HG03442 (cell line): ENCODE measurements around the gene MEIOSIN.

Experiments
- ATAC-seq: cut with Tn5 transposase; IDR thresholded peaks from one replicate; pipeline ENCODE4 v1.9.1; 2021; ENCODE audit warnings: mild to moderate bottlenecking, moderate library complexity; ENCODE audit not compliant: unreplicated experiment

MEIOSIN gene

DNA sequence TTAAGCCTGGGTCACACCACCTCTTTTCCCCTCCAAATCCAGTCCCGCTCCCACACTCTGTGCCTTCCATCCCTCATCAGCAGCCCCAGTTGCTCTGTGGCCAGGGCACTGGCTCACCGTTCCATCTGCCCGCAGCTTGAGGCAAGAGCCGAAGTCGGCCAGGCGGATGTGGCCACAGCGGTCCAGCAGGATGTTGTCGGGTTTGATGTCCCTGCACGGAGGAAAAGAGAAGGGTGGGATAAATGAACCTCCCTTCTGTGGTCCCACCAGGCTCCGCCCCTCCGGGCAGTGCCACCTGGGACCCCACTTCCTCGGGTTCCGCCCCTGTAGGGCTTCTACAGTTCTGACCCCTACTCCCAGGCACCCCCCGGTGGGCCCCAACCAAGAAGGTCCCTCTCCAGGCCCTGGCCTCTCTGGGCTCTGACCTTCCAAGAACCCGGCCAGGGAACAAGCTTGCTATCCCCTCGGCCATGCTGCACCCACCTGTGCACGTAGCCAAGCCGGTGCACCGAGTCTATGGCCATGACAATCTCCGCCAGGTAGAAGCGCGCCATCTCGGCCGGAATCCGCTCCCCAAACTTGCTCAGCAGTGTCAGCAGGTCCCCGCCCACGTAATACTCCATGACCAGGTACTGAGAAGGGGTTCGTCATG, 44.9 kb downstream of the MEIOSIN start:
- no peak for ATAC-seq

- ATAC-seq, result peak; percentile 51
These were observed 46.2 kb downstream of the MEIOSIN start for GRCh38 chr19:45779231-45780145.

DNA sequence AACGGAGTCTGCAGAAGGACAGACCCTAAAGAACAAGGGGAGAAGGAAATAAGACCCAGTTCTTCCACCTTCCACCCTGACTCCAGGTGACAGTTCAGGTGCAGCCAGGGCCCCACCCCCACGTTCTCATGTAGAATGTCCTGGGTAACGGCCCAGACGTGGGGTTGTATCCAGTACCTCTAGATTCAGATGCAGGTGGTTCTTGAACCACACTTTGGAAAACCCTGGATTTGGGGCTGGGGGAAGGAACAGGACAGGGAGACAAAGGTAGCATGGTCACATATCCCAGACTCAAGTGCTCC, 46.9 kb downstream of the MEIOSIN start:
- no peak for ATAC-seq

DNA sequence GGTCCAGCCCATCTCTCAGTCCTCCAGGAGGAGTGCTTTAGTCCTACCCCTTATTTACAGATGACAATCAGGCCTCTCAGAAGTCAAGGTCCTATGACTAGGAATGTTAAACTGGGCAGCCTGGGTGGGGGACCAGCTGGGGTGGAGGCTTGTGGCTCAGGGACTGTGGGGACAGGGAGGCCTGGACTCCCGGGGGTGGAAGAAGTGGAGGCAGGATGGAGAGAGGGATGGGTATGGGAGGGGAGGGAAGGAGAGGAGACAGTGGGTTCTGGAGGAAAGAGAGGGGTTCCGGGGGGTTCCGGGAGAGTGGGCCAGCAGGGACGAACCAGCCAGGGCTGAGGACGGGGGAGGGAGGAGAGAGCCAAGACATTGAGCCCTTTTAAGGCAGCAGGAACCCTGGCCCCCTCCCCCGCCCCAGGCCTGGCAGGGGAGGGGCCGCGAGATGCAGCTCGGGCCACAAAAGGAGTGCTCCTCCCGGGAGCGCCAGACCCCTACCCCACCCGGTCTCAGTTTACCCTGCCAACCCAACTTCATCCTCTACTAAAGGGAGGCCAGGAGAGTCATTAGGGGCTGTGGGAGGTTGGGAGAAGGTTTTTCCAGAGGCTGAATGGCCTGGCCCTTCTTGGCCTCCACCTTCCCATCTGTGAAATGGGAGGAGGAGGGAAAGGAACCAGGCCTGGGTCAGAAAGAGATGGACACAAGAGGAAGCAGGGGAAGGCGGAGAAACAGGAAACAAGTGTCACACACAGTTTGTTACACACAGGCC, 47.4 kb downstream of the MEIOSIN start:
- ATAC-seq, result no peak

- no peak for ATAC-seq
These were observed 48.2 kb downstream of the MEIOSIN start for GRCh38 chr19:45781214-45782161.

GRCh38 chr19:45782162-45782691, 49.0 kb downstream of the MEIOSIN start, which contains the start of gene DMPK:
Gene DMPK (minus strand): TSS chr19:45782490. CDS start chr19:45782352, 138 bp downstream.
- no peak for ATAC-seq

- ATAC-seq, result no peak
These were observed 49.9 kb downstream of the MEIOSIN start for GRCh38 chr19:45782820-45783785.

GRCh38 chr19:45784096-45784495, 50.9 kb downstream of the MEIOSIN start:
- no peak for ATAC-seq

DNA sequence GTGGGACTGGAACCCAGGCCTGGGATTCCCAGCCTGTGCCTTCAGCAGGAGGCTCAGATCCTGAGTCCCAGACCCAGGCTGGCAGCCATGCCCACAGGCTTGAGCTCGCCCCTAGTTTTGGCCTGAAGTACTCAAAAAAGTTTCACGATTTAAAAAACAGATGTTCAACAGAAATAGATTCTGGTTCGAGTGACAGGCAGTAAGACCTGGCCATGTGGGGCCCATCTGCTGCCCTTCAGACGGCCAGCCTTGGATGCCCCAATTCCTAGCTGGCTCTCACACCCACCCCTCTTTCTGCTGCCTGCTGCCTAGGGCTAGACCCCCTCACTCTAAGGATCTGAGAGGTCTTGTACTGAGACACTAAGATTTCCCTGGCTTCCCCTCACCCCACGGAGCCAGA, 51.9 kb downstream of the MEIOSIN start:
- ATAC-seq, result no peak

DNA sequence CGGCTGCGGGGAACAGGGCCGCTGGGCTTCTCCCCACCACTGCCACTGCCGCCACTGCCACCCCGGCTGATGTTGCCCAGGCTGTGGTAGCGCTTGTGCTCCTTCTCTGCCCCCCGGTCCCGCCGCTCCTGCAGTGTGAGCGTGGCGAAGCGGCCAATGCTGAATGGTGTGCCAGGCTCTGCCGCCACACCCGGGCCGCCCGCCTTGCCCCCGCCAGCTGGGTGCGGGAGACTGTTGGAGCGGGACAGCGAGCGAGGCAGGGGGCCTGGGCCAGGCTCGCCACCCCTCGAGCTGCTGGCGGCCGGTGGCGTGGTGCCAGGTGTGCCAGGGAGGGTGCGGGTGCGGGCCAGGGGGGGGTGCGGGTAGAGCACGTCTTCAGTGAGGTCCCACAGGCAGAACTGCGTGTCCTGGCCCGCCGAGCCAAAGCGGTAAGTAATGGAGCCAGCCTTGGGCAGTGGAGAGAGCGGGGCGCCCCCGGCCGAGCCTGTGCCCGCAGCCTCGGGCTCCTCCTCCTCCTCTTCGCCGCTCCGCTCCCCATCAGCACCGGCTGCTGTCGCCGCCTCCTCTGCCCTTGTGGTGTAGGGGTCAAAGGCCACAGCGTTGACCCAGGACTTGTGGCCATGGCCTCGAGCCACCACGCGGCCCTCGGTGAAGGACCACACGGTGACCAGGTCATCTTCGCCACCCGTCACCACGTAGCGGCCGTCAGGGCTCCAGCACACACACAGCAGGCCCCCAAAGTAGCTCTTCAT, 52.7 kb downstream of the MEIOSIN start:
- ATAC-seq, result no peak

GRCh38 chr19:45786533-45786894, 53.3 kb downstream of the MEIOSIN start:
- ATAC-seq, result no peak

DNA sequence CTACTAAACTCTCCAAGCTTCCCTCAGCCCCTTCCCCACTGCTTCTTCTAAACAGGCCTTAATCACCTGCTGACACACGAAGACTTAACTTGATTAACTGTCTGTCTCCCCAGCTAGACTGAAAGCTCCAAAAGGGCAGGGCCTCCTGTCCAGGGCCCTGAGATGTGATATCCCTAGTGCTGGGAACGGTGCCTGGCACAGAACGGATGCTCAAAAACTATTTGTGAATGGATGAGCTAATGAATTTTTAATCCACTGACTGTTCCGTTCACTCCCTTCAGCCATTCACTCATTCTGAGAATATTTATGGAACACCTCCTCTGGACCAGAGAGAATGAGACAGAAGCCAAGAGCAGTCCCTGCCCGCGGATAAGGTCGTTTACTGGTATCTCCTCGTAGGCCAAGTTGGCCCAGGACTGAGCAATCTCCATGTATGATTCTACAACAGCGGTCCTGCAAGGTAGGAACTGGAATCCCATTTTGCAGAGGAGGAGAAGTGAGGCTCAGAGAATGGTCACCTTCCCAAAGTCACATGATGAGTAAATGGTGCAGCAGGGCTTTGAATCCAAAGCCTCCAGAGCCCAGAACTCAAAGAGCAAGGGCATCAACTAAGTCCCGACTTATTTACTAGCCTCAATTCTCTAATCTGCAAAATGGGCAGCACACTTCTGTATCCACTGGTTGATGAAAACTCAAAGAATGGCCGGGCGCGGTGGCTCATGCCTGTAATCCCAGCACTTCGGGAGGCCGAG, 56.0 kb downstream of the MEIOSIN start:
- ATAC-seq, result no peak

DNA sequence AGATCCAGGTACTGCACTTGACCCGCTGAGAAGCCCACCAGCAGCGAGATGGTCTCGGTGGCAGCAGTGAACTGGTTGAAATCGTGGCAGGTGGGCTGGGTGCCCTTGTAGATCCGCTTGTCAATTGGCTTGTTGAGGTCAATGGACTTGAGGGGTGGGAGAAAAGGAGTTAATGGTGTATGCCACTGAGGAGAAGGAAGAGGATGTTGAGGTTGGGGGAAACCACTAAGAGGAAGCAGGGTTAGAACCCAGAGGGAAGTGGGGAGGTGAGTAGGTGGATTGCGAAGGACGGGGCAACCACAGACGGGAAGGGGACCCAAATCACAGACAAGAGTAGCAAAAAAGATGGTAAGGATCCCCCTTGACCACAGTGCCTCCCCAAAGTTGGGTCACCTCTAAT, 57.7 kb downstream of the MEIOSIN start:
- ATAC-seq, result no peak

DNA sequence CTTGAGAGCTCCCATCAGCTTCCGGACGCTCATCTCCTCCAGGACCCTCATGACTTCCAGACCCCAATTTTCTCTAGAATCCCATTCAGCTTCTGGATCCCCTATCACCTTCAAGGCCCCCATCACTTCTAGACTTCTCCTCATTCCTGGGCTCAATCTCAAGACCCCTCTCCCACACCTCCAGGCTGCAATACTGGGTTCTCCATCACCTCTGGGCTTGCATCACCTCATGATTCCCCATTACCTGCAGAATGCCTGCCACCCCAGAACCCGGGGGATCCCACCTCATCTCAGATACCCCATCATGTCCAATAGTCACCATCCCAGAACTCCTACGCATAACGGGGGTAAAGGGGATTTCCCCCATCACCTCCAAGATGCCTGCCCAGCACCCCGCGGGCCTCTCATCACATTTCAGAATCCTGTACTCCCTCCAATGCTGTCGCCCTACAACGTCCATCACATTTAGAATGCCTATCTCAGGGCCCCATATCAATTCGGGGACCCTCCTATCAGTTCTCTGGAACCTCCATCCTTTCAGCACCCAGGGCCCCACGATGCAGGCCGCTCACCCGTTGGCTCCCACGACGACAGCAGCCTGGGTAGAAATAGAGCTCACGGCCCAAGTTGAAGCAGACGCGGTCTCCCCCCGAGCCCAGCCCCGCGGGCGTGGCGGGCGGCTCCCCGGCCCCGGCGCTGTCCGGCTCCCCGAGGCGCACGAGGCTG, 58.7 kb downstream of the MEIOSIN start:
- ATAC-seq, result no peak

GRCh38 chr19:45792470-45793177, 59.4 kb downstream of the MEIOSIN start, which contains the start of gene DMWD:
Gene DMWD (minus strand): TSS chr19:45792845. CDS start chr19:45792756, 89 bp downstream.
- peak; percentile 90 for ATAC-seq

DNA sequence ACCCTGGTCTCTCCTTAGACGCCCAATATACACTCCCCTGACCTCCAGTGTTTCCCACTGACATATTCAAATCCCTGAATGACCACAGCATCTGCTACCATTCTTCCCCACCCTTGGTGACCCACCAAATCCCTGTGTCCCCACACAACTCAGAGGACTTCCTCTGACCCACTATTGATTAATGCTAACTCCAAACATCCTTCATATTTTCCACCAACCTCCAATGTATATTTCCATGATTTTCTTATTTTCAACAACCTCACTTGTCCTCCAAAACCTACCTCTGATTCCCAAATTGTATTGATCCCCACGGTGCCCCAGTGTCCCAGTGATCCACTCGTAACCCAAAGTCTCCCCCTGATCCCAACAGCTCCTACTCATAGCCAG, 59.9 kb downstream of the MEIOSIN start:
- no peak for ATAC-seq
